H54 (cell line): Measurements from ENCODE around the gene CLCN4.

Experiments used
- DNase-seq: peaks from one replicate; pipeline ENCODE4 v3.0.0; 2011; ENCODE audit warnings: low spot score, mixed read lengths; ENCODE audit not compliant: insufficient read length
- FAIRE-seq: peaks from 3 replicates; lab custom pipeline; 2011; peaks lifted over from hg19 to GRCh38; lab: Jason Lieb, UNC
- POLR2A ChIP-seq: IDR thresholded peaks from 2 replicates; pipeline ENCODE4 v1.6.1; 2011; ENCODE audit warnings: low read depth, mild to moderate bottlenecking, low read length

The CLCN4 gene

DNA sequence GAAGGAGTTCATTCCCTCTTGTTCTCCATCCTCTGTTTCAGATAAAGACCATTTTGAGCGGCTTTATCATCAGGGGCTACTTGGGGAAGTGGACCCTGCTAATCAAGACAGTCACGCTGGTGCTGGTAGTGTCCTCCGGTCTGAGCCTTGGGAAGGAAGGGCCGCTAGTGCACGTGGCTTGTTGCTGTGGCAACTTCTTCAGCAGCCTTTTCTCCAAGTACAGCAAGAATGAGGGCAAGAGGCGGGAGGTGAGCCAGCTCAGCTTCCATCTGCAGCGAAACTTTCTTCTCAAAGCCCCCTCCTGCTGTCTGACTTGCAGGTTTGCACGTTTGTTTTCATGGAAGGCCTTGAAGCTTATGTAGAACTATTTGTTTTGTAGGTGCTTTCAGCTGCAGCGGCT is 49.5 kb downstream of the CLCN4 start:
- no peak for DNase-seq
- FAIRE-seq, result no peak
- TF ChIP-seq POLR2A, result no peak

DNA sequence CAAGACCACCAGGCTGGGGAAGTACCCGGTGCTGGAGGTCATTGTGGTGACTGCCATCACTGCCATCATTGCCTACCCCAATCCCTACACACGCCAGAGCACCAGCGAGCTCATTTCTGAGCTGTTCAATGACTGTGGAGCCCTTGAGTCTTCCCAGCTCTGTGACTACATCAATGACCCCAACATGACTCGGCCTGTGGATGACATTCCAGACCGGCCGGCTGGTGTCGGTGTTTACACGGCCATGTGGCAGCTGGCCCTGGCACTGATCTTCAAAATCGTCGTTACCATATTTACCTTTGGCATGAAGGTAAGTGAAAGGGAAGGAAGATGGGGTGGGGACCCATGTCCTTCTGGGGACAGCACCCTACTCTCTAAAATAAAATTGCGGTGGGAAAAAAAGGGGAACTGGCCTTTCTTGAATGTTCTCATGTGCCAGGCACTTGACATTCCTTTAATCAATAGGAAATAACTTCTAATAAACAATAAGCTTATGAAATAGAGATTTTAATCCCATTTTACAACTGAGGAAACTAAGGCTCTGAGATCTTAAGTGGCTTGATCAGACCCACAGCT is 51.6 kb downstream of the CLCN4 start:
- TF ChIP-seq POLR2A, result no peak
- no peak for DNase-seq
- no peak for FAIRE-seq

DNA sequence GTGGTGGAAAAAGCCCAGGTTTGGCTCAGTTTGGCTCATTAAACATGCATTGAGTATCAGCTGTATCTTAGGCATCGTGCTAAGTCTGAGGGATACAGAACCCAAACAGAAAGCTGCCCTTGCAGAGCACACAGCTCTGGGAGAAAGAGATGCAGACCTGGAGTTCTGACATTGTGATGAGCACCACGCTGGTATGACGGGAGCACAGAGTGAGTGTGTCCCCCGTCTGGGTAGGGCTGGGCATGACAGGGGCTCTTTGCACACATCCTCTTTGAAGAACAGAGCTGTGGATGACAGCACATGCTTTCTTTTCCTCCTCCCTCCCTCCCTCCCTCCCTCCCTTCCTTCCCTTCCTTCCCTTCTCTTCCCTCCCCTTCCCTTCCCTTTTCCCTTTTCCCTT is 52.2 kb downstream of the CLCN4 start:
- FAIRE-seq (no peak), DNase-seq (no peak)
- TF ChIP-seq POLR2A, result no peak

- no peak for TF ChIP-seq POLR2A
- FAIRE-seq (no peak), DNase-seq (no peak)
These were observed 55.6 kb downstream of the CLCN4 start for GRCh38 chrX:10212395-10212794.

DNA sequence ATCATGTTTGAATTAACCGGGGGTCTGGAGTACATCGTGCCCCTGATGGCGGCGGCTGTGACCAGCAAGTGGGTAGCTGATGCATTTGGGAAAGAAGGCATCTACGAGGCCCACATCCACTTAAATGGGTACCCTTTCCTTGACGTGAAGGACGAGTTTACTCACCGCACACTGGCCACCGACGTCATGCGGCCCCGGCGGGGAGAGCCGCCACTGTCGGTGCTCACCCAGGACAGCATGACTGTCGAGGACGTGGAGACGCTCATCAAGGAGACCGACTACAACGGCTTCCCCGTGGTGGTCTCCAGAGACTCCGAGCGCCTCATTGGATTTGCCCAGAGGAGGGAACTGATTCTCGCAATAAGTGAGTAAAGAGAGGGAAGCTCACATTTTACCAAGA is 56.9 kb downstream of the CLCN4 start:
- FAIRE-seq (no peak), DNase-seq (no peak)
- TF ChIP-seq POLR2A, result no peak

GRCh38 chrX:10216208-10216607 is 59.4 kb downstream of the CLCN4 start:
- TF ChIP-seq POLR2A, result no peak
- DNase-seq (no peak), FAIRE-seq (no peak)

GRCh38 chrX:10217198-10217597 is 60.4 kb downstream of the CLCN4 start:
- FAIRE-seq (no peak), DNase-seq (no peak)
- TF ChIP-seq POLR2A, result no peak

DNA sequence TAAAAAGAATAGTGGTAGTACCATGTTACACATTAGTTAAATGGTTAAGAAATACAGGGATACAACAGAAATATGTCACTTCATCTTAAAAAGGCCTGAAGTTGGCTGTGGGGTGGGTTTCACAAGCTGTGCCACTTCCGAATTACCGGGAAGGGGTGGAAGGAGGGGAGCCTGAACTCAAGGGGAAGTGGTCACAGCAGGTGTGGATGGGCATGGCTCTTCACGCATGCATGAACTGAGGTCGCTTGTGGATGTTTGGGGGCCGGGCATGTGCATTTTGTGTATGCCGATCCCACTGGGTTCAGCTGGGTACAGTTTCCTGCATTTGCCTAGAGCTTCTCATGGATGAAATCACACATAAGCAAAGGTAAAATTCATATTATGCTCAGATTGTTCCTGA is 64.9 kb downstream of the CLCN4 start:
- DNase-seq (no peak), FAIRE-seq (no peak)
- no peak for TF ChIP-seq POLR2A

- DNase-seq (no peak), FAIRE-seq (no peak)
- no peak for TF ChIP-seq POLR2A
These were observed 66.5 kb downstream of the CLCN4 start for GRCh38 chrX:10223276-10223675.

GRCh38 chrX:10223781-10224180 is 67.0 kb downstream of the CLCN4 start:
- TF ChIP-seq POLR2A, result no peak
- FAIRE-seq, result no peak

GRCh38 chrX:10230222-10230621 is 73.4 kb downstream of the CLCN4 start:
- TF ChIP-seq POLR2A, result no peak
- FAIRE-seq (no peak), DNase-seq (no peak)

More at GRCh38 chrX:10223781-10224180, 67.0 kb downstream of the CLCN4 start:
- DNase-seq, result no peak

DNA sequence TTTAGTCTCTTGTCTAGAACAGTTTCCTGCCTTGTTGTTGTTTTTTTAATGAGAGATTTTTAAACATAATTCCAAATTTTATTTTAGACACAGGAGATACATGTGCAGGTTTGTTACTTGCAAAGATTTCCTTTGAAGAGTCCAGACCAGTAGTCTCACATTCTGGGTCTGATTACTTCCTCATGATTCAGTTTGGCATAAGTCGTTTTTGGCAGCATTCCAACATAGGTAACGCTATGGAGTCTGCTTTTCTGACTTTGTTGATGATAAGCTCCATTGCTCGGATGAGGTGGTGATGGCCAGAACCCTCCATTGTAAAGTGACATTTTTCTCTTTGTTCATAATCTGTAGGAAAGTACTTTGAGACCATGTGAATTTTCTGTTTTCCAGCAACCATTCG is 74.7 kb downstream of the CLCN4 start:
- DNase-seq, result no peak
- no peak for FAIRE-seq
- TF ChIP-seq POLR2A, result no peak

DNA sequence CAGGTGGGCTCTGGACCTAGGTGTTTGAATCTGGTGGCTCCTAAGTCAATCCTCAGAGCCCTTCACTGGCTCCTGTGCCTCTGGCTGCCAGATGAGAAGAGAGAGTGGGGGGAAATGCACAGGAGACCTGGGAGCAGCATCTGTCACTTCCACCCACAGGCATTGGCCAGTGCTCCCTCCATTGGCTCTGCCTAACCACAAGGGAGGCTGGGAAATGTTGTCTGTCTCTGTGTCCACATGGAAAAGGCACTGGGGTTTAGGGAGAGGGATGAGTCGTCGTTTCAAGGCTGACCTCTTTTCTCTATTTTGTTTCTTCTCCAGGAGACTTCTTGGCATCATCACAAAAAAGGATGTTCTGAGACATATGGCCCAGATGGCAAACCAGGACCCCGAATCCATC is 76.4 kb downstream of the CLCN4 start:
- no peak for FAIRE-seq
- DNase-seq, result no peak
- no peak for TF ChIP-seq POLR2A

DNA sequence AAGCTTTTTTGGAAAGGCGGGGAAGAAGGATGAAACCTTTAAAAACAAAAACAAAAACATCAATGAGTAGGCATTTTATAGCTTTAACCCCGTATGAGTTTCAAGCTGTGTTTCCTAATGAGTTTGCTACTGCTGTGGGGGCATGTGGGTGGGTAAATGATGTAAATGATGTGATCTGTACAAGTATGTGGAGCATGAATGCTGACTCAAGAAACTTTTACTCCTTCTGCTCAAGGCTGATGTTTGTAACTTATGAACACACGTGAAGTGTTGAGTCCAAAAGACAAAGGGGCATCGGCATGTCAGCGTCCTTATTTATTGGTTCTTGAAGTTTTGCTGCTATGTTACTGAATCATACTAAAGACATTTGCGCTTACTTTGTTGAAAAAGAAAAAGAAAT is 76.9 kb downstream of the CLCN4 start:
- FAIRE-seq, result no peak
- no peak for DNase-seq
- TF ChIP-seq POLR2A, result no peak

- FAIRE-seq (no peak), DNase-seq (no peak)
- no peak for TF ChIP-seq POLR2A
These were observed 79.1 kb downstream of the CLCN4 start for GRCh38 chrX:10235851-10236250.

DNA sequence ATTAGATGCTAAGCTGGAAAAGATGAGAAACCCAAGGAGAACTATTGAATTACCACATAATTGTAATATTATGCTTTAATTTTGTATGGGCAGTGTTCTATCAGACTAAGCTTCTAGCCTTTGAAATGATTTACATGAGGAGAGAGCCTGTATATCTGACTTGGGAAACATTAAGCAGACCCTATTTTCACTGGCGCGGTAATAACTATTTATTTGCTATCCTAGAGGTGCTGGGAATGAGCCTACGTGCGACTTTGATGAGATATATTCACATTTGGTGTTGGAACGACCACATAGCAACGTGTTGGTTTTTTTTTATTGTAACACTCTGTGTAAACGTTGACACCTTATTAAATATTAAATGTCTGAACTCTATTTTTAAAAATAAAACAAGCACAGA is 80.5 kb downstream of the CLCN4 start:
- DNase-seq, result no peak
- no peak for TF ChIP-seq POLR2A
- no peak for FAIRE-seq
